NT2/D1 (cell line): ENCODE results near the gene LAMA5.

Source experiments
- YY1 ChIP-seq: IDR thresholded peaks from 2 replicates; pipeline ENCODE4 v1.6.1; 2011; ENCODE audit not compliant: insufficient read length, insufficient read depth
- ZNF274 ChIP-seq: IDR thresholded peaks from 2 replicates; pipeline ENCODE4 v1.6.1; 2011; ENCODE audit warnings: mild to moderate bottlenecking, low read depth, low read length

DNA sequence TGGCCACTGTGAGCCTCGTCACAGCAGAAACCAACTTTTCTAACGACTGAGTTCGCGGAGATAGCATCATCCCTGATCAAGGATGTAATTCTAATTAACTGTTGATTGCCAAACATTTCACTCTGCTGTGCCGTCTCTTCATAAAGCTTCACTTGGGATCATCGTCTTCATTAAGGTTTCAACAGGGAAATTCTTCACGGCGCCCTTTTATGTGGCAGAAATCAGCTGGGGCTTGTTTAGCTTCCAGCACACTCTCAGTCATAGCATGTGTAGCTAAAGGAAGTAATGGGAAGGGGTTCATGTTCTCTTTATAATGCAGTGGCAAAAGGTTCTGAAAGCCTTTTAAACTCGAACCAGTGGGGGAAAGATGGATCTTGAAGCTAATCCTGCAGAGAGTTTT lies 73.2 kb downstream of the LAMA5 start:
- TF ChIP-seq YY1 (no peak), ZNF274 (no peak)
